ENCODE measurements around the gene PALB2.
A peak's percentile ranks its signal among the peaks of the same experiment; 100 is the strongest.

The PALB2 gene

DNA sequence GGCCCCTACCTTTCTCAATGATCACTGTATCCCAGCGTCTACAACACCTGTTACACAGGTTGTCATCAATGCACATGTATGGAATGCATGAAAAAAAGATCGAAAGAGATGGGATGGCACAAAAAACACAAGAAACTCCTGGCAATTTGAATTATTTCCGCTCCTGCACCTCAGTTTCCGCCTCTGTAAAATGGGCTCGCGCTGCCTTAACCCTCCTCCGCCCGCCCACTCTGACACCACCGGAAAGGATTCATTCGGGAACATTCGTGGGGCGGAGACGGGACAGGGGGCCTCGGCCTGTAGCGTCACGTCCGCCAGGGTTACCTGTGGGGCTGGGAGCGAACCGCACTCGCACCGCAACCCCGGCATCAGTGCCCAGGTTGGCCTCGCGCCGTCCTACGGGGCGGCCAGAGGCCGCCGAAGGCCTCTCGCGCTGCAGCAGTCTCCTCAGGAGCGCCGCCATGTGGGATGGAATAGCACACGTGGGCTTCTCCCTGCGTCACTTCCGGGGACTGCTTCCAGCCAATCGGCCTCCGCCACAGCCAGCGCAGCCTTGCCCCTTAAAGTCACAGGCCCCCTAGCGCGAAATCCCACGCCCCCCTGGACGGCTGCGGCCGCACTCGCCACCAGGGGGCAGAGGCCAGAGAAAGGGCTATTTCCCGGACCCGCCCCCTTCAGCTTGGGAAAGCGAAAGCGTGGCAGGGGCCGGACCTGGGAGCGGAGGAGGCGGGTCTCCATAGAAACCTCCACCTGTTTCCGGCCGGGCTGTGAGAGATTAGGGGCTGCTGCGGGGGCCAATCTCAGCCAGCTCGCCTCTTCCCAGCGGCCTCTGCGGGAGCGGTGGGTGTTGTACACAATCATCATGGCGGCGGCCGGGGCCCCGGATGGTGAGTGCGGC is 84.0 kb downstream of the PALB2 start, which contains the start of the genes EARS2 and UBFD1:
EARS2 (minus strand) TSS at position 470 of the 898 bp plus-strand sequence; CDS start at position 463, 7 bp downstream.
UBFD1 (plus strand) TSS at position 847 of the 898 bp plus-strand sequence; CDS start at position 863, 16 bp downstream.
- DNase-seq (ENCODE audit: extremely low read depth, low read depth): peak; percentile 96
- TF ChIP-seq, protein P1, sequence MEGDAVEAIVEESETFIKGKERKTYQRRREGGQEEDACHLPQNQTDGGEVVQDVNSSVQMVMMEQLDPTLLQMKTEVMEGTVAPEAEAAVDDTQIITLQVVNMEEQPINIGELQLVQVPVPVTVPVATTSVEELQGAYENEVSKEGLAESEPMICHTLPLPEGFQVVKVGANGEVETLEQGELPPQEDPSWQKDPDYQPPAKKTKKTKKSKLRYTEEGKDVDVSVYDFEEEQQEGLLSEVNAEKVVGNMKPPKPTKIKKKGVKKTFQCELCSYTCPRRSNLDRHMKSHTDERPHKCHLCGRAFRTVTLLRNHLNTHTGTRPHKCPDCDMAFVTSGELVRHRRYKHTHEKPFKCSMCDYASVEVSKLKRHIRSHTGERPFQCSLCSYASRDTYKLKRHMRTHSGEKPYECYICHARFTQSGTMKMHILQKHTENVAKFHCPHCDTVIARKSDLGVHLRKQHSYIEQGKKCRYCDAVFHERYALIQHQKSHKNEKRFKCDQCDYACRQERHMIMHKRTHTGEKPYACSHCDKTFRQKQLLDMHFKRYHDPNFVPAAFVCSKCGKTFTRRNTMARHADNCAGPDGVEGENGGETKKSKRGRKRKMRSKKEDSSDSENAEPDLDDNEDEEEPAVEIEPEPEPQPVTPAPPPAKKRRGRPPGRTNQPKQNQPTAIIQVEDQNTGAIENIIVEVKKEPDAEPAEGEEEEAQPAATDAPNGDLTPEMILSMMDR (IDR thresholded peaks at IDR 0.05; ENCODE audit: low read depth, low read length): peak; percentile 87

DNA sequence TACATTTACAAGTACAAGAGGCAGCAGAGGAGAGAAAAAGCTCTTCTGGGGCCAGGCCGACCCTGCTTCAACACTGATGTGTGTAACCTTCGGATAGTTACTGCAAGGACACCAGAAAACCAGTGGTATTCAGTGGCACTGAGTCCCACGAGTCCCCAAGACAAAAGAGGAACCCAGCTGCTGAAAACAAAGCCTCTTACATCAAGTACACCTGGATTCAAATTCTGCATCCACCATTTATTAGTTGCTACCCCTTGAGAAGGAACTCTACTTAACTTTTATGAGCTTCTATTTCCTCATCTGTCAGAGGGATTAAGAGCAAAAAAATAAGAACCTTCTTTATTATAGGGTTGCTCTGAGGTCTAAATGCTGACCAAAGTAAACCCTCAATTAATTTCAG is 86.6 kb downstream of the PALB2 start:
- DNase-seq (ENCODE audit: extremely low read depth, low read depth): no peak

More for the DNA sequence above, 86.6 kb downstream of the PALB2 start:
- TF ChIP-seq, protein P1 (IDR thresholded peaks at IDR 0.05; ENCODE audit: low read depth, low read length): no peak

Data from AG09319 (cell line).